ENCODE measurements around the gene SEMA6B. TPM values are rescaled to one million over a fixed set of nuclear protein-coding genes. Genes with fewer than 3 reads are reported as not detected.
"Not testable (repeated sequence)": the region's sequence is repeated elsewhere in the genome, so short reads cannot be mapped to it uniquely, and the experiment has no call there.

The SEMA6B gene
- total RNA-seq, 1 donor from 2014 or later, result 15.4 TPM

DNA sequence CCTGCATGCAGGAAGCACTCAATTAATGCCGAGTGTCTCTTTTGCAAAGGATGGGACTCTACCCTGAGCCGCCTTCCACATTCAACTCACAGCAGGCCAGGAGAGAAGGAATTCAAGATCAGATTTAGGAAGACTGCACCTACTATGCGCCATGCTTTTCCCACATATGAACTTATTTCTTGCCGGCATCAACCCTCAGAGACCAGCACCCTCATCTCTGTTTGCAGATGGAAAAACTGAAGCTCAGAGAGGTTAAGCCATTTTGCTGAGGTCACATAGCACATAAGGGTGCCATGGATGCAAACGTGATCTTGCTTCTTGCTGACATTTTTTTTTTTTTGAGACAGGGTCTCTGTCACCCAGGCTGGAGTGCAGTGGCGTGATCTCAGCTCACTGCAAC, 14.2 kb upstream of the SEMA6B start:
- DNase-seq, result no peak

DNA sequence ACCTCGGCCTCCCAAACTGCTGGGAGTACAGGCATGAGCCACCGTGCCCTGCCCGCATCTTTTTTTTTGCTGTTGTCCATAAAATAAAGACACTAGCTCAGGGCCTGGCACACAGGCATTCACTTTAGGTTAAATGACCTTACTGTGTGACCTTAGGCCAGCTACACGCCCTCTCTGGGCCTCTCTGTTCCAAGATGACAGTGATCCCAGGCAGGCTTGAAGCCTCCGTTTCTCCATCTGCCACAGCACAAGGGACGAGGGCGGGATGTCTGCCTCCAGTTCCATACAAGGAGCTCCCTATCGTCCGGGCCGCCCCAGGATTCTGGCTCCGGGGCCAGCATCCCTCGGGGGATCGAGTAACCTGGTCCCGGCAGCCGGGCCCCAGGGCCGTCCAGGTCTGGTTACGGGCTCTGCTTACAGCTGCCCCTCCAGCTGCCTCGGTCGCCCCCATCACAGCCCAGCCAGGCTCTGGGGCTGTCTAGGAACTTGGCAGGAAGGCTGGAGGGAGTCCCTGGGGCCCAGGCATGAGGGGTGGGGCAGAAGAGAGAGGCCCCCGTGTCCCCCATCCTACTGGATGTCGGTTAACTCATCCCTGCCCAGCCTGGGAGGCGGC, 11.9 kb upstream of the SEMA6B start:
- DNase-seq, result peak; percentile 92

DNA sequence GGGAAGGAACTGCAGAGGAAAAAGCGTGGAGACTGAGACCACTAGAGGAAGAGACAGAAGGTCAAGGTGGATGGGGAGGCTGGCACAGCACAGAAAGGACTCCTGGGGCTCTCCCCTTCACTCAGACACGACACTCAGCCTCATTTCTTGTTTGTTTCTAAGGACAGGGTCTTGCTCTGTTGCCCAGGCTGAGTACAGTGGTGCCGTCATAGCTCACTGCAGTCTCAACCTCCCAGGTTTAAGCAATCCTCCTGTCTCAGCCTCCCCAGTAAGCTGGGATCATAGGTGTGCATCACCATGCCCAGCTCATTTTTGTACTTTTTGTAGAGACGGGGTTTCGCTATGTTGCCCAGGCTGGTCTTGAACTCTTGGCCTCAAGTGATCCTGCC, 11.4 kb upstream of the SEMA6B start:
- no peak for DNase-seq

DNA sequence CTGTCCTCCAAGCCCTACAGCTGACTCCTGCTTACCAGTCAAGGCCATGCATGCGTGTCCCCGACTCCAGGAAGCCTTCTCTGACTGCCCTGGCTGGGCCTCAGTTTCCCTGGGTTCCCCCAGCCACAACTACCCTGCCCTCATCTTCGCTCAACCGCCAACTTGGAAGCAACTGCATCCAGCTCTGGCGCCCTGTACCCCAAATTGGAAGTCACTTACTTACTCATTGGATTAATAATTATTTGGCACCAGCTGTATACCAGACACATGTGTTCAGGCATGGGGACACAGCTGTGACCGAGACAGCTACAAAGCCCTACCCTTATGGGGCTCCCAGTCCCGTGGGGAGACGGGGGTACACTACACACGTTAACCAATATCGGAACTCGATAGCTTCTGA, 10.9 kb upstream of the SEMA6B start:
- no peak for DNase-seq

DNA sequence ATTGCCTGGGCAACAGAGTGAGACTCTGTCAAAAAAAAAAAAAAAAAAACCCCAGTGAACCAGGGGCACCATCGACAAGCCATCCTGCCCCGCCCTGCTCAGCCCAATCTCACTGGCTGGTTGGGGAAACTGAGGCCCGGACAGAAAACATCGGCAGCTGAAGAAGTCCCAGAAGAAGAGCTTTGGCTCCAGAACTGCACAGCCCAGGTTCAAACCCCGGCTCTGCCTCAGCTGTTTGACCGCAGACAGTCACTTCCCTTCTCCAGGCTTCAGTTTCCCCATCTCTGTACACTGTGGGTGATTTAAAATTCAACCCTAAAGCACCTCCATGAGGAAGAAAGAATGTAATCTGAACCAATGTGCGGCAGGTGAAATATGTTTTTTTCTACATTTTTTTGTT, 9.4 kb upstream of the SEMA6B start:
- DNase-seq, result no peak

DNA sequence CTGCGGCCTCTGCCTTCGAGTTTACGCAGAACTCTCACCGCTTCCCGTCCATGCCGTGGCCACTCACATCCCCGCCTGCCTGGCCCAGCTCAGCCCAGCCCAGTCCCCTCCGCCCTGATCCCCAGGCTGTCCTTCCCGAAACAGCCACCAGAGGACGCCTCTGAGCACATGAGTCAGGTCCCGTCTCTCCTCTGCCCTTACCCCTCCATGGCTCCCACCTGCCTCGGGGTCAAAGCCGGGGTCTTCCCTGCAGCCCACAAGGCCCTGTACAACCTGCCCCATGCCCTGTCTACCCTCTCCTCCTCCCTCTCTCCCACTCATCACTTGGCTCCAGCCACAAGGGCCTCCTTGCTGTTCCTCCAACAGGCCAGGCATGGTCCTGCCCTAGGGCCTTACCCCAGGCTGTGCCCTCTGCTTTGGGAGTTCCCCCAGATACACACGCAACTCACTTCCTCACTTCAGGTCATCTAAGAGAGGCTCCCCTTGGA, 8.1 kb upstream of the SEMA6B start:
- DNase-seq, result peak; percentile 76

DNA sequence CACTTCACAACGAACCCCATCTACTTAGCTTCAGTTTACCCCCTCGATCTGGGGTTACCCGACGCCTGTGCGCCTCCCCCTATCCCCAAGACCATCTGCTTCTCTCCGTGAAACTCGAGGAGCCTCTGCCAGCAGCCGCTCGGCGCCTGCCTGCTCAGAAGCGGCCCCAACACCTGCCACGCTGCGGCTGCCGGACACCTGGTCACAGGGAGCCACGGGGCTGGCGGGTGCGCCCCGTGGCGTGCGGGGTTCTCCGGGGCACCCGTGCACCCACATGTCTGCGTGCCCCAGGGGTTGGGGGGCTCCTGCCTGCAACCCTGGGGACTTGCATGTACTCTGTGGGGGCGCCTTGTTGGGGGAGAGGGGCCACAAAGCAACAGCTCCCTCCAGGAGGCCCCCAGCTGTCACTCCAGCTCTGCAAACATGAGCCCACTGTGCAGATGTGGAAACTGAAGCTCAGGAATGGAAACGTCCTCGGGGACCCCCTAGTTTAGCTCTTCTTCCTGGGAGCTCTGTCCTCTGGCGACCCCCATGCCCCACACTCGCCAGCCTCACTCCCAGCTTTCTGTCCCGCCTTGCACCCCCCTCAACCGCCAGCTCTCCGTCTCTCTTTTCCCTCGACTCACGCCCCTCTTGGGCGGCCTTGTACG, 7.0 kb upstream of the SEMA6B start:
- peak; percentile 83 for DNase-seq

DNA sequence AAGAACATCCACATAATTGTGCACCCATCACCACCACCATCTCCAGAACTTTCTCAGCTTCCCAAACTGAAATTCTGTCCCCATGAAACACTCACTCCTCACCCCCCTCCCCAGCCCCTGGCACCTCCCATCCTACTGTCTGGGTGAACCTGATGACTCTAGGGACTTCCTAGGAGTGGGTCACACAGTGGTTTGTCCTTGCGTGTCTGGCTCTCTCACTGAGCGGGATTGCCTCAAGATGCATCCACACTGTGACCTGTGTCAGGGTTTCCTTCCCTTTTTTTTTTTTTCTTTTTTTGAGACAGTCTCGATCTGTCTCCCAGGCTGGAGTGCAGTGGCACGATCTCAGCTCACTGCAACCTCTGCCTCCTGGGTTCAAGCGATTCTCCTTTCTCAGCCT, 4.1 kb upstream of the SEMA6B start:
- not testable (repeated sequence) for DNase-seq

DNA sequence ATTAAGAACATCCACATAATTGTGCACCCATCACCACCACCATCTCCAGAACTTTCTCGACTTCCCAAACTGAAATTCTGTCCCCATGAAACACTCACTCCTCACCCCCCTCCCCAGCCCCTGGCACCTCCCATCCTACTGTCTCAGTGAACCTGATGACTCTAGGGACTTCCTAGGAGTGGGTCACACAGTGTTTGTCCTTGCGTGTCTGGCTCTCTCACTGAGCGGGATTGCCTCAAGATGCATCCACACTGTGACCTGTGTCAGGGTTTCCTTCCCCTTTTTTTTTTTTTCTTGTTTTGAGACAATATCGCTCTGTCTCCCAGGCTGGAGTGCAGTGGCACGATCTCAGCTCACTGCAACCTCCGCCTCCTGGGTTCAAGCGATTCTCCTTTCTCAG, 2.6 kb upstream of the SEMA6B start:
- DNase-seq, result not testable (repeated sequence)

DNA sequence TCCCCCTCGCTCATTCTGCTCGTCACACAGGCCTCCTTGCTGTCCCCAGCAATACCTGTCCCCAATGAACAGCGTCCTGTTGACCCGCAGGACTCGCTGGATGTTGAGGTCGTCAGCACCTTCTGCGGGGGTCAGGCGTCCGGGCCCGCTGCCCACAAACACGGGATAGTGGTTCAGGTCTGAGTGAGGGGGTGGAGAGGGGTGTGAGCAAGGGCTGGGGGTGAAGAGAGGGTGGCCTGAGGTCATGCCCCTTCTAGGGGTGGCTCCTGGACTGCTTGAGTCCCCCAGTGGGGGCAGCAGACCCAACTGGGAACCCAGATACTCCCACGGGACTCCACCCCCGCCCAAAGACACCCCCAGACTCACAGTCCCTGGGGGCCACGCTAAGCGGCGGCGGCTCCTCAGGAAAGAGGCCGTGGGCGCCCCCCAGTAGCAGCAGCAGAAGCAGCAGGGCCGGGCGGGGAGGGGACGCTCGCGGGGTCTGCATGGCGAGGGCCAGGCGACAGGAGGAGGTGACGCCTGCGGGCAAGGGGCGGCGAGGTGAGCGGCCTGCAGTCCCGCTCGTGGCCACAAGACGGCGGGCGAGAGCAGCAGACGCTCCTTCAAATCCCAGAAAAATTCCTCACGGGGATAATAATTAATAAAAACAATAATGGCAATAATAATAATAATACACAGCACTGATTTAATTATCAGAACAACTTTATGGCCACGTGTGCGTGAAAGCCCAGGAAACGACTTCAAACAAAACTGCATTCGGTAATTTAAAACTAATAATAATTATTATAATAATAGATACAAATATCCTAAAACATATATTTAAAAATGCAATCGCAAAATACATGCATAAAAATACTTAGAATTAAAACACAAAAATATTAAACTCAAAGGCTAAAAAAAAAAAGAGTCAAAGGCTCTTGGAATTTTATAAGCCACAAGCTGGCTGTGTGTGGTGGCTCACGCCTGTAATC, 1.2 kb downstream of the SEMA6B start:
- peak; percentile 50 for DNase-seq

DNA sequence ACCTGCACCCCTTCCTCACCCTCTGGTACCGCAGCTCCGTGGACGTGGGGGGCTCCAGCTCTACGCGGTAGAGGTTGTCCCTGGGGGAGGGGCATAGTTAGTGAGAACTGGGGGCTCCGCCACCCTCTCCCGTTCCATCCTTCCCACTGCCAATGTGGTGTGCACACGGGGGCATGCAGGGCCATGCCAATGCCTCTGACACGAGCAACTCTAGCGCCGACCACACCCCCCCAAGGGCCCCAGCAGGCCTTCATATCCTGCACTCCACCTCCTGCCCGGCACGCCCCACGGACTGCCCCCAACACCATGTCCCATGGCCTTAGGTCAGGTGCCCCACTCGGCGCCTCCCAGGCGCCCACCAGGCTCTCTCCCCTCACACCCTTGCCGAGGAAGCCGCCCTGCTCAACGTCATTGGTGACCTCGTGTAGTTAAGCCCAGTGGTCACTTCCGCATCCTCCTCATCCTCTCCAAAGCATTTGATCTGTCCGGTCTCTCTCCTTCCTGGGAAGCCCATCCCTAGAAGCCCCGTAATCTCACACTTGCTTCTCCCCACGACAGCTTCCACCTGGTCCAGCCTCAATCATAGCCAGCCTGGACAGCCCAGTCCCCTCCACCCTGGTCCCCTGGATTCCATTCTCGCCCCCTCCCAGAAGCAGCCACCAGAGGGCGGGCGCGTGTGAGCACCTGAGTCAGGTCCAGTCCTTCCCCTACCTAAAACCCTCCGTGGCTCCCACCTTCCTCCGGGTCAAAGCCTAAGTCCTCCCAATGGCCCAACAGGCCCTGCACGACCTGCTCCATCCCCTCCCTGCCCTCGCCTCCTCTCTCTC, 2.1 kb downstream of the SEMA6B start:
- no peak for DNase-seq

DNA sequence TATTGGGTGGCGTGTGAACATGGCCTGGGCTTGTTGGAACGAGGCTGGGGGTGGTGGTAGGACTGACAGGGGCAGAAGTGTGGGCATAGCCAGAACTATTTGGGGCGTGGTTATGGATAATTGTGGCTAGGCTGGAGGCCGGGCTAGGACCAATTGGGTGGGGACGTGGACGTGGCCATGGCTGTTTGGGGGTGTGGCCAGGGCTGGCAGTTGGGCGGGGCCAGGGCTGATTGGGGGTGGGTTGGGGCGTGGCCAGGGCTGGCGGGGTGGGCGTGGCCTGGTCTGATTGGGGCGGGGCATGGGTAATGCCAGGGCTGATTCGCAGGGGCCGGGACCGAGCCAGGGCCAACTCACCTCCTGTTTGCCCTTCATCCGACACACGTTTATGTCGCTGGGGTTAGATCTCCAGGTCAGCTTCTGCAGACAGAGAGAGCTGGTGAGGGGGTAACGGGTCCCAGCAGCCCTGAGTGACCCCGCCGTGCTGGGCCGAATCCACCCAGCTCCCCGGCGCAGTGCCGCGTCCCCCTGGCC, 2.8 kb downstream of the SEMA6B start:
- DNase-seq, result no peak

DNA sequence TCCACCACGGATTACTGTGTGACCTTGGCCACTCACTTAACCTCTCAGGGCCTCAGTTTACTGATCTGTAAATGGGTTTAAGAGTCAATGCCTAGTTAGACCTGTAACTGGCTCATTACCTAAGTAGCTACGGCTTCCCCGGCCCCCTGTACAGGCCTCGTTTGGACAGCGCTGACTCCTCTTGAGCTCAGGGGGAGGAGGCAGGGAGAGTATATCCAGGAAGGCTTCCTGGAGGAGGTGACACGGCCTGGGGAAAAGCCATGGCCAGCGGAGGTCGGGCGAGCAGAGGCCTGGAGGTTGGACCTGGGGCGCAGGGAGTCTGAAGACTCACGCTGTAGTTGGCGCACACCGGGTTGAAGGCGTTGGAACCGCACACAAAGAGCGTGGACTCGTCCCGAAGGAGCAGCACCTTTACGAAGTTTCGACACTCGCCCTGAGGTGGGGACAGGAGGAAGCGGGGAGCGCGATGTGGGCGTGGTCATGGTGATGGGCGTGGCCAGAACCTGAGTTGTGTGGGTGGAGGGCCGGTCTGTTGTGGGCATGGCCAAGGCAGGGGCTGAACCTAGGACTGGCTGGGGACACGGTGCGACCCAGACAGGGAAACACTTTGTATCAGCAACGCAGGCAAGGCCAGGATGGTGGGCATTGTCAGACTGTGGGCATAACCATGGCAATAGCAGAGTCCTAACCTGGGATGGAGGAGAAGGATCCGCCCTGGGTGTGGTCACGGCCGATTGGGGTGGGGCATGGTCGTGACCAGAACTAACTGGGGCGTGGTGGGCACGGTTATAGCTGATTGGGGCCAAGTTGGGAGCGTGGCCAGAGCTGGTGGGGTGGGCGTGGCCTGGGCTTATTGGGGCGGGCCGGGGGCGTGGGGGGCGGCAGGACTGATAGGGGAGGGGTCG, 3.6 kb downstream of the SEMA6B start:
- no peak for DNase-seq

DNA sequence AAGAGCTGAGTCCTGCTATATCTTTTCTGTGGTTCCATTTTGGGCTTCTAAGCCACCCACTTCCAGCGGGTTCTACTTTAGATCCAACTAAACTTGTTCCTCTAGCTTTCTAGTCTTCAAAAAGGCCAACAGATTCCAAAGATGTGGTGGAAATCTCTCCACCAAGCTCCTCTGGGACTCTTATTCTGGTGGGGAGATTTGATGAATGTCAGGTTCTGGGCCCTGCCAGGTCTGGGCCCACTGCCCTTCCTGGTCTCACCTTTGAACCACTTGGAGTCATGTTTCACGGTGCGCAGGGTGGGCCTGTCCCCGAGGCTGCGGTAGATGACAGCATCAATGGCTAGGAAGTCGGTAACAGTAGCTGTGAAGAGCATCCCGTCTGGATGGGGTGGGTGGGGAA, 4.8 kb downstream of the SEMA6B start:
- DNase-seq, result no peak

DNA sequence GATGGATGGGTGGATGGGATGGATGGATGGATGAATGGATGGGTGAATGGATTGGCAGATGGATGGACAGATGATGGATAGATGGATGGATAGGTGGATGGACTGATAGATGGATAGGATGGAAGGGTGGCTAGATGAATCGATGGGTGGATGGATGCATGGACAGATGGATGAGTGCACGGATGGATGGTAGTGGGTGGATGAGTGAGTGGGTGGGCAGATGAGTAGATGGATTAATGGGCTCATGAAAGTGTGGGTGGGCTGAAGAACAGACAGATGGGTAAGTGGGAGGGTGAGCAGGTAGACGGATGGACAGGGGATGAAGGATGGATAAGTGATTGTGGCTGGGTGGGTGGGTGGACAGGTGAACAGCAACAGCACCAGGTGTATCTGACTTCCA, 5.7 kb downstream of the SEMA6B start:
- DNase-seq, result no peak

DNA sequence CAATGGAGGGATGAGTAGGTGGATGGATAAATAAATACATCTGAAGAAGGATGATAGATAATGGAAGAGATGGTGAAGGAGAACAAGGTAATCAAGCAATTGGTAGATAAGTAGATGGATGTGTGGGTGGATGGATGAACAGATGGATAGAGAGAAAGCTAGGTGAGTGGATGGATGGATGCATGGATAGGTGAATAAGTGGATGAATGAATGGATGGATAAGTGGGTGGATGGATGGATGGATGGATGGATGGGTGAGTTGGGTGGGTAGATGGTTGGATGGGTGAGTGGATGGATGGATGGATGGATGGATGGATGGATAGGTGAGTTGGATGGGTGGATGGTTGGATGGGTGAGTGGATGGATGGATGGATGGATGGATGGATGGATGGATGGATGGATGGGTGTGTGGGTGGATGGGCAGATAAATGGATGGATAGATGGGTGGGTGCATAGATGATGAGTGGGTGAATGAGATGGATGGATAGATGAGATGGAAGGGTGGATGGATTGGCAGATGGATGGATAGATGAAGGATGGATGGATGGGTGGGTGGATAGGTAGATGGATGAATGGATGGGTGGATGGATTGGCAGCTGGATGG, 6.3 kb downstream of the SEMA6B start:
- DNase-seq, result no peak

DNA sequence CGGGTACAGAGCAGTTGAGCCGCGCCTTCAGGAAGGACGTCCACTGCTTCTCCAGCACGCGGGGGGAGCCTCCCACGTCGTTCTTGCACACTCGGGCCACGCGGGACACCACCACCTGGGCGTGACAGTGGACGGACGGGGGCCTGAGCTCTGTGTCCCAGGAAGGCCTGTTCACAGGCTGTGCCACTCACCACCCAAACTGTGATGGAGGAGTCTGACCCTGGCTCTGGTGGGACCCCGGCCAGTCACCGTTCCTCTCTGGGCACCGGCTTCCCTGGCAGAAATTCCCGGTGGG, 7.0 kb downstream of the SEMA6B start:
- no peak for DNase-seq

DNA sequence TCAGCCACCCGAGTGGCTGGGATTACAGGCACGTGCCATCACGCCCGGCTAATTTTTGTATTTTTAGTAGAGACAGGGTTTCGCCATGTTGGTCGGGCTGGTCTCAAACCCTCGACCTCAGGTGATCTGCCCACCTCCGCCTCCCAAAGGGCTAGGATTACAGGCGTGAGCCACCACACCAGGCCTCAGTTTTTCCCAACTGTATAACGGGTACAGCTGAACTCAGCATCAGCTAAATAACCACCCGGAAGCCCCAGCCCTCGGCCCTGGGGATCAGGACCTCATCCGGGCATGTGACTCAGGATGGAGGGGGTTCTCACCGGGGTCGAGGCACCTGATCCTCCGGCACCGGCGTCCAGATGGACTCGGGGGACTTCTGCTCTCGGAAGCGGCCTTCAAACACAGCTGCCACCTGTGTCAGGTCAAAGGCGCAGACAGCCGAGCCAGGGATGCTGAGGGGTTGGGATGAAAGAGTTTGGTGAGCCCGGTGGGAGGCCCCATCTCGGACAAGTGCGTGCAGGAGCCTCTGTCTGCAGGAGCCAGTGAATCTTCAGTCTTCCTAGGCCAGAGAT, 8.9 kb downstream of the SEMA6B start:
- DNase-seq, result no peak

DNA sequence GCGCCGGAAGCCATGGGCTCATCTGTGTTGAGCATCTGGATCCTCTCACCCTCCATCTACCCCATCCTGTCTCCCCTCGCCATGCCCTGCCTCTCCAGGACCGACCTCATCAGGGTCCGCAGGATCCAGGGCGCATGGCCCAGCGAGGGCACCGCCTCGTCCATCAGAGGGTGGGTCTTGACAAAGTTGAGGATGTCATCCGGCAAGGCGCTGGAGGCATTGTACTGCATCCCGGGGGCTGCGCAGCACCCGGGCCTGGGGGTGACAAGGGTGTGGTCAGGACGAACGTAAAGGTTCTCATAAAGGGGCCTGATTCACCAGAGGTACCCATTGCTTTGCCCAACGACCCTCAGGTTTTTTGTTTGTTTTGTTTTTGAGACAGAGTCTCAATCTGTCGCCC, 9.5 kb downstream of the SEMA6B start:
- DNase-seq, result no peak

DNA sequence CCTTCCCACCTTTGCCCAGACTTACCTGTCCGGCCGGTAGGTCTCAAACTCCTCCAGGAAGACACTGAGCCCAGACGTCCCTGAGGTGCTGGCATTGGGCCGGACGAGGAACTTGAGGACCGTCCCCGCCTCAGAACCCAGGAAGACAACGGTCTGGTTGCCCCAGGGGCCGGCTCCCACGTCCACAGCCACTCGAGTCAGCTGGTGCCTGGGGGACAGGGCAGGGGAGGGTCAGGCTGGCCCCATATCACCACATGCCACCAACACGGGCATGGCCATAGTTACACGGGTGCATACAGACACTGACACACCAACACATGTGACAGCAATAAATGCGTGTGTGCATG, 11.3 kb downstream of the SEMA6B start:
- DNase-seq, result no peak

Data from tongue (tissue), 2 donors.